Dermis blood vessel endothelial cell (primary cell): ENCODE data around the gene PPP1R1C. TPM values are rescaled to one million over a fixed set of nuclear protein-coding genes. Genes with fewer than 3 reads are reported as not detected.
"Not testable (repeated sequence)": the region's sequence is repeated elsewhere in the genome, so short reads cannot be mapped to it uniquely, and the experiment has no call there.

Experiments
- DNase-seq: peaks from one replicate; pipeline ENCODE4 v3.0.0; 2010
- total RNA-seq: library from RNA; depleted of rRNA; stranded (reverse); fragments of >200 nt; gene quantifications from 2 replicates; pipeline ENCODE4 v1.2.3, GENCODE V29; 2014

The PPP1R1C gene
- total RNA-seq, 1 donor from 2014 or later = 0.51 TPM

GRCh38 chr2:182015334-182016109 is 29.9 kb downstream of the PPP1R1C start:
- DNase-seq = no peak

- peak; percentile 8 for DNase-seq
Observed at GRCh38 chr2:182018218-182018617, 32.6 kb downstream of the PPP1R1C start.

- no peak for DNase-seq
Observed at GRCh38 chr2:182019731-182020130, 34.1 kb downstream of the PPP1R1C start.

GRCh38 chr2:182020286-182021070 is 34.8 kb downstream of the PPP1R1C start:
- no peak for DNase-seq

GRCh38 chr2:182023235-182023634 is 37.6 kb downstream of the PPP1R1C start:
- no peak for DNase-seq

DNA sequence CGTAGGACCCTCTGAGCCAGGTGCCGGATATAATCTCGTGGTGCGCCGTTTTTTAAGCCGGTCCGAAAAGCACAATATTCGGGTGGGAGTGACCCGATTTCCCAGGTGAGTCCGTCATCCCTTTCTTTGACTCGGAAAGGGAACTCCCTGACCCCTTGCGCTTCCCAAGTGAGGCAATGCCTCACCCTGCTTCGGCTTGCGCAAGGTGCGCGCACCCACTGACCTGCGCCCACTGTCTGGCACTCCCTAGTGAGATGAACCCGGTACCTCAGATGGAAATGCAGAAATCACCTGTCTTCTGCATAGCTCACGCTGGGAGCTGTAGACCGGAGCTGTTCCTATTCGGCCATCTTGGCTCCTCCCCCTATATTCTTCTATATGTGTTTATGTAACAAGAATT is 45.2 kb downstream of the PPP1R1C start:
- not testable (repeated sequence) for DNase-seq

DNA sequence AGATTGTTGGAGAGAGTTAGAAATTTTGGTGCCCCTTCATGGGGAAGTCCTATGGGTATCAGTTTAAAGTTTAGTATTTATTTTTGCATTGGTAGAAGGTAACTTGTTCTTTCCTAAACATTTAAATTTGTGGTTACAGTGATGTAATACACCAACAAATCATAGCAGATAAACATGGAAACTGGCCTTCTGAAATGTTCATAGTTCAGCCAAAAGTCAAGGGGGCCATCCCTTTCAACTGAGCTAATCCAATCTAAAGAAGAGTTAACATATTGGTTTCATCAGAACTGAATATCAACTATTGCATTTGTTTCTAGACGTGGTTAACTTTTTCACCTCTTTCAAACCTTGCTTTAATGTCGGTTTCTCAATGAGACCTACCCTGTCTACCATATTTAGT is 46.3 kb downstream of the PPP1R1C start:
- DNase-seq = no peak

DNA sequence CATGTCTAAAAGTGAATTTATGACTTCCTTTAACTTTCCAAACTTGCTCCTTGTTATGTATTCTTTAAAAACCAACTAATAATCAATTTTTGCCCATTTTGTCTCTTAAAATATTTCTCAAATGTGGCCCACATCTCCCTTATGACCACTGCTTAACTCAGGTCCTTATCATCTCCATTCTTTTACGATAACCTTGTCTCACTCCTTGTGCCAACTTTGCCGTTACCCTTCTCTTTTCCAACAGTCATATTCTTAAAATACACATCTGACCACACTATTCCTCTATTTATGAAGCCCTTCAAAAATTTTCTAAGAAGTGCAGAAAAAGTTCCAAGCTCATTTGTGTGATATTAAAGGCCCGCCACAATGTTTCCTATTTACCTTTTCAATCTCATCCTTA is 47.8 kb downstream of the PPP1R1C start:
- no peak for DNase-seq

DNA sequence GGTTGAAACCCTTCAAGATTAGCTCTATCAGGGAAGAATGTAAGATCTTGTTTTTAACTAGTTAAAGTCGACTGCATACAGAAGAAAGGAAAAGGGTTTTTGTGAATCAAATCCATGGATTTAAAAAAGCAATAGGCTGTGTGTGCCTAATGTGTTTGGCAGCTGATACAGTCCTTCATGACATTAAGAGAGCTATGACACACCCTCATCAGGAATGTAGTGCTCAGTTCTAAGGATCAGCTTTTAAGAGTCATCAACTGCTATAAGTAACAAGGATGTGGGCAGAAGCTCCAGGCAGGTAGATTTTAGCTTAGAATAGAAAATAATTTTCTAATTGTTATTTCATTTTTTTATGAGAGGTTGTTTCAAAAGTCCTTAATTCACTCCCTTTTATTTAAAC is 52.9 kb downstream of the PPP1R1C start:
- DNase-seq = no peak

DNA sequence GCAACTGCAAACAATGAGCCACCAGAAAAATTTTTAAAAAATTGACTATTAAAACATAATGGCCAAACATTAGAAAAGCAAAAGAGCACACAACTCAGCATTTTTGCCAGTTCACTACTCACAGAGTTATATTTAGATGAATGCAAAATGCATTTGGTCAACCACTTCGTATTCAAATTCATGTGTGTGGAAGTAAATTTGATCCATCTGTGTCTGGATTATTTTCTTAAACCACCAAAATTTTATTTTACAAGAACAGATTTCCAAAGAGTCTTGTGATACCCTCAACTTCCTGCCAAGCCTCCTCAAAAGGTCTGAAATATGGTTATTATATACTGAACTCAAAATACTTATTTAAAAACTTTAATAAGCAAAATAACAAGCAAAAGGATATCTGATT is 57.4 kb downstream of the PPP1R1C start:
- DNase-seq = no peak

DNA sequence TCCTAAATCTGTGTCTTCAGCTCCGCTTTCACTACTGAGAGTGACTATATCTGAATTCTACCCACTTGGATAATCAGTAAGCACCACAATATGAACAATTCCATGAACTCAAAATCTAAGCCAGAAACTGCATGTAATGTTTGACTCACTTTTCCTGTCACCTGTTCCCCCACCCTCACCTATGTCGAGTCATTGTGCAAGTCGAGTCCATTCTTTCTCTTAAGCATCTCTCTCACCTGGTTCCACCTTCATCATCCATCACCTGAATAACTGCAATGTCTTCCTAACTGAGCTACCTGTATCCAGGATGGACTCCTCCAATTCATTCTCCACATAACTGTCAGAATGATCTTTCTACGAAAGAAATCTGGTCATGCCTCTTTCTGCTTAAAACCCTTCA is 58.2 kb downstream of the PPP1R1C start:
- DNase-seq = no peak

GRCh38 chr2:182047544-182047943 is 61.9 kb downstream of the PPP1R1C start:
- no peak for DNase-seq

GRCh38 chr2:182048088-182048487 is 62.4 kb downstream of the PPP1R1C start:
- no peak for DNase-seq

GRCh38 chr2:182048621-182049020 is 63.0 kb downstream of the PPP1R1C start:
- no peak for DNase-seq

DNA sequence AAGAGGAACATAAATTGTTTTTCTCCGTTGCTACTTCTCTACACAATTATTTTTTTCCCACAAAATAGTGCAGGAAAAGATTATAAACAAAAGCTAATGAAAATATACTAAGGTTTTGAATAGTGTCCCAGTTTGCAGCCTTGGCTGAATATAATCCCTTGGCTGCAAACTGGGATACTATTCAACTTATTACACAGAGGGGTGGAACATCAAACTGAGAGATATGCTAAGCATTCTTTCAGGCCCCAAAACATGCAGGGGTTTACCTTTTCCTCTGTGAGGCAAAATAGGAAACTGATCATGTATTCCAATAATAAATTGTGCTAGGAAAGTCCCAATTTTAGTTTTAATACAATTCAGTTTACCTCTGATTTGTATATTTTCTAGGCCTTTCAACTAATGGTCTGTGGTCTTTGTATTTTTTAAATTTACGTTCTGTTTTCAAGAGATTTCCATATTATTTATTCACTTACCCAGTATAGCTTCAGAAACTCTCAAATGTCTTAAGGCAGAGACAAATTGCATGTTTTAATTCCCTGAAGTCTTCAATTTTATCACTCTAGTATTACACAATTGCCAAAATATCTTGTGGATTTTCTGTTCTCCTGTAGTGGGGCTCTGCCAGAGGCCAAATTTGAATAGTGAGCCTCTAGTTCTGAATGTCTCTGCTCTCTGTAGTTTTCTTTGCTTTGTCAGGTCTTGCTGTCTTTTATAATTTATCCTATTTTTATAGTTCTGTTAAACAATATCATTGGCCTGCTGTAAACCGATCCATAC is 63.9 kb downstream of the PPP1R1C start:
- DNase-seq = no peak

DNA sequence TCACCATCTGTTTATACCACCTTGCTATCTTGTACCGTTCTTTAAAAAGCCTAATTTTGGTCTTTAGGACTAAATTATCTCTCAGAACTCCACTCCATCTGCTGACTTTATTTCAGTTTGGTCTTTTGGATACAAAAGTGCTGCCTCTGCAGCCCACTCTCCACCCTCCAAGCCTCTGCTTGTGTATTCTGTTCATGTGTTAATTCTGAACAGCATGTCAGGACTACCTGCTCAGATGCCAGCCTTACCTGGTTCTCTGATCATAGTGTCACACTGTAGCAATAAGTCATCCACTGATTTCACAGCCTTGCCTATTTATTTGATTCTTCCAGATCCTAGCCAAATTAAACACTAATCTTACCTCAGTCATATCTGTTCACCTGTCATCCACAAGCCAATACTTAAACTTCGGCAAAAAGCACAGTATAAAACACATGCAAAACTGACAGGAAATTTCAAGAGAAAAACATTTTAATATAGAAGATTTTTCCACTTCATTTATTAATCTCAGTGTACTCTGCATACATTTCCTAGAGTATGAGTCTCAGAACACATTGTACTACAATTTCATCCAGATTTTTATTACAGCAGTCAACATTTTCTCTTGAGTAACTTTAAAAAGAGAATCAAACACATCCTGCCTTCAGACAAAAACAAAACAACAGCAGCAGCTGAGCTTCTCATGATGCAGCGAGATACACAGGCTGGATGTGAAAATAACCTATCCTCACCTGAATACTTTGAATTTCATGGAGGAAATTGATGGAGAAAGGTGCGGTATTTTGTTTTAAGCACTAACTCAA is 64.9 kb downstream of the PPP1R1C start:
- no peak for DNase-seq

- no peak for DNase-seq
Observed at GRCh38 chr2:182055993-182056392, 70.3 kb downstream of the PPP1R1C start.

GRCh38 chr2:182057002-182057401 is 71.3 kb downstream of the PPP1R1C start:
- DNase-seq = no peak

DNA sequence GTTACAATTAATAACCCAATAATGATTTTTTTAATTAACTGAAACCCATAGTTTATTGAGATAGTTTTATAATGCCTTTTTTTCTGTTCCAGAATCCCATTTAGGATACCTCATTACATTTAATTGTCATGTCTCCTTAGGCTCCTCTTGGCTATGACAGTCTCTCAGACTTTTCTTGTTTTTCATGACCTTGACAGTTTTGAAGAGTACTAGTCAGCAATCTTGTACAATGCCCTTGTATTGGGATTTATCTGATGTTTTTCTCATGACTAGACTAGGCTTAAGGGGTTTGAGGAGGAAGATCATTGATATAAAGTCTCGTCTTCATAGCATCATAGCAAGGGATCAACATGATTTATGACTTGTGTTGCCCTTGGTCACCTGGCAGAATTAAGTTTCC is 72.4 kb downstream of the PPP1R1C start:
- no peak for DNase-seq

DNA sequence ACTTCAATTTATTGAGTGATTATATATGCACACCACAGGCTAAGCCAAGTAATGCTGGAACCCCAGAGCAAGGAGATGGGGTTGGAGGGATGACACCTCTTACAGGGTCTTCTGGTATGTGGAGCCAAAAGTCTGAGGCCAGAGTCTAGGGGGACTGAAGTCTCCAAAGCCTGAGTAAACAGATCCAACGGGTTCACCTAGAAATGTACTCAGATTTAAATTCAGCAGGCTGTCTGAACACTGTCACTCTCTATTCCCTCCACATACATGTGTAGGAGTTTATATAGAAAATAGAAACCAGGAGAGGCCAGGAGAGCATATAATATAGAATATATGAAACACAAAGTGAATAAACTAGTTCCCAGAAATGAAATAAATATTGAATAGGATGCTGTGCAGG is 76.1 kb downstream of the PPP1R1C start:
- no peak for DNase-seq

DNA sequence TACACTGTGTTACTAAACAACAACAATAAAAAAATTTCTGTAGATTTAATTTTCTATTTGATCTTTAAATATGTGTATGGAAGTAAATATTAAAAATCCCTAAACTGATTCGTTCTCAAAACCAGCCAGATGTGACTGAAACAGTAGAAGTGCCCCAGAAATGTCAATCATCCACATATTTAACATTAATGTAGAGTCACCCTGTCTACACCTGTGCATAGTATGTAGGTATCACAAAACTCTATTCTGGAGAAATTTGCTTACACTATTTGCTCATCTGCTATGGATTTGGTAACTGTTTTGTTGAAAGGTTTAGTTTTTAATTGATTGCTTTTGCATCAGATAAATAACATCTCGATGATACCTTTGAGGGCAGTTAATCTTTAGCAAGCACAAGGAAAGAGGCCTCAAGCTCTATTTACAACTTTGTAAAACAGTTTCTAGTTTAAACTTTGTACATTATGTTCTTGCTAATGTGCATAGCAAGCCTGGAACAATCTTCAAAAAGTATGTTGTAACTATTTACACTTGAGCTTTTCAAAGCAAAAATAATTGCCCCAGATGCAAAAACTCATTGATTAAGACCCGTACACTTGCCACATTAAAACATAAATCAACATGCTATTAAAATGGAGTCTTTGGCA is 76.8 kb downstream of the PPP1R1C start:
- DNase-seq = no peak
